HG03460 (cell line): ENCODE results near the gene KLK13.

Experiments
- ATAC-seq: cut with Tn5 transposase; IDR thresholded peaks from one replicate; pipeline ENCODE4 v1.9.1; 2021; ENCODE audit not compliant: unreplicated experiment

The KLK13 gene

DNA sequence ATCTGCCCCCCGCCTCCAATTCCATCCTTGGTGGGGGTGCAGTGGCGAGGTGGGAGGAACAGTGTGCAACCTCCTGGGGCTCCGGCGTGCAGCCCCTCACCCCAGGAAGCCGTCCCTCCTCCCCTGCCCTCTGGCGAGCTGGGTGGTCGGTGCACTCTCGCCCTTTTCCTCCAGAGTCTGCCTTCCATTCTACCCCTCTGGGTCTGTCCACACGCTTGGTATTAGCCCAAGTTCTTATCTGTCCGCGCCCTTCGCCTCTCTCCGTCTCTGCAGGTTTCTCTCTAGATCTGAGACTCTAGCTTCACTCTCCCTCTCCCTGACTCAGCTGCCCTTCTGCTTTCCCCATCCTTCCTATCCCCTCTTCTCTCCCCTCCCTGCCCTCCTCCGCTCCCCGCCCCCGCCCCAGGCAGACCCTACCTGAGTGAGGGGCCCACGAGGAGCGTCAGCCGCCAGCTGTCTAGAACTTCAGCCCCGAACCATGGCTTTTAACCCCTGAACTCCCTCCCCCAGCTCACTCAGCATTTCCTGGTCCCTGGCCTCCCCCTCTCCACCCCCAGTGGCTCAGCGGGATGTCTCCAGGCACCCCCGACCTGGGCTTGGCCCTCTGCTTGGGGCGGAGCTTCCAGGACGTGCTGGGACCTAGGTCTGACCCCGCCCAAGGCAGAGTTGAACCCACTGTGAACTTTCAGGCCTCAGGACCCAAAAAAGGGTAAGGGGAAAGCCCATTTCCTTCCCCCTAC lies 499 bp upstream of the KLK13 start:
- ATAC-seq: no peak

DNA sequence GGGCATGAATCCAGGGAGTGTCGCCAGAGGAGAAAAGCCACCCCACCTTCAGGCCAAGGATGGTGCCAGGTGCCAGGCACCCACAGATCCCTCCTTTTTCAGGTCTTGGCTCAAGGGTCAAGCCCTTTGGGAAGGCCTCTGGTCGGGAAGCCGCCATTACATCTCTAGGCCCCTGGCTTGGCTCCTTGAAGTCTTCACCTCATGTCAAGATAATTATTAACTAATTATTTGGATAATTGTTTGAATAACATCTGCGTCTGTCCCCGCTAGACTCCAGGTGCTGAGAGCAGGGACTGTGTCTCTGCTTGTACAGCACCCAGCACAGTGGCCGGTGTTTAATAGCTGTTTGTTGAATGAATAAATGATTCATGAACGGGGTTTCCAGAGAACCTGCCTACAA lies 1.2 kb downstream of the KLK13 start:
- ATAC-seq: no peak

DNA sequence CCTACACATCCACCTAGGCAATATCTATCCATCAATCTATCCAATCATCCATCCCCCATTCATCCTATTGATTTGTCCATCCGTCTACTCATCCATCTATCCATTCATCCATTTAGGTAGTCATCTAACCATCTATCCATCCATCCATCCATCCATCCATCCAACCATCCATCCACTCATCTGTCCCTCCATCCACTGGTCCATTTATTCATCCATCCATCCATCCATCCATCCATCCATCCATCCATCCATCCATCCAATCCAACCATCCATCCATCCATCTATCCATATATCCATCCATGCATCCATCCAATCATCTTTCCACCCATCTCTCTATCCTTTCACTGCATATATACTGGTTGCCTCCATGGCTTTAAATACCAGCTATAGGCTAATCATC lies 3.9 kb downstream of the KLK13 start:
- ATAC-seq: no peak

DNA sequence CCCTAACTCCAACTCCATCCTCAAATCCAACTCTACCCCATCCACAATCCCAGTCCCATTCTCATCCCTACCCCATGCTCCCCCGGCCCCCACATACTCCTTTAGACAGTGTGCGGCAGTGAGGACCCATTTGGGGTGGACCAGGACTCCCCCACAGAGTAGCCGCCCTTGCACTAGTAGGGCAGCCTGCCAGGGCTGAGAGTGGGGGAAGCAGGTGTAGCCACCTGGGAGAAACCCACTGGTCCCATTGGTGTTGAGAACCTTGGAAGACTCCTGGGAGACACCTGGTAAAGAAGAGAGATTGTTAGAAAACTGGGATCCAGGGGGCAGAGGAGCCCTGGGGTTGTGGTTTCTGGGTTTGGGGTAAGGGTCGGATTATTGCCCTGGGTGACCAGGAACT lies 4.6 kb downstream of the KLK13 start:
- no peak for ATAC-seq

DNA sequence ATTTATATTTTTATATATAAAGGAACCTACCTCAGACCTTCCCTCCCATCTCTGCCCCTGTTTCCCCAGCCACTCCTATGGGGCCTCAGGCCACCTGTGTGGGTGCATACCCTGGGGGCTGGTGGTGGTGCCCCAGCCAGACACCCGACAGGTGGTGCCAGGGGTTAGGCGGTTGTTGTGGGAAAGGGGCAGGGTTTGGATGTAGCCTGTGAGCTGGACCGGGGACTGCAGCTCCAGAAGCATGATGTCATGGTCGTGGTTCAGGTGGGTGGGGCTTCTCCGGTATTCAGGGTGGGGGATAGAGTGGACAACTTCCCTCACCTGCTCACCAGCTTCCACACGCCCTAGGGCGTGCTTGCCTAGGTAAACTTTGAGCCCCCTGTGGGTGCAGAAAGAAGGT lies 5.2 kb downstream of the KLK13 start:
- ATAC-seq: no peak

DNA sequence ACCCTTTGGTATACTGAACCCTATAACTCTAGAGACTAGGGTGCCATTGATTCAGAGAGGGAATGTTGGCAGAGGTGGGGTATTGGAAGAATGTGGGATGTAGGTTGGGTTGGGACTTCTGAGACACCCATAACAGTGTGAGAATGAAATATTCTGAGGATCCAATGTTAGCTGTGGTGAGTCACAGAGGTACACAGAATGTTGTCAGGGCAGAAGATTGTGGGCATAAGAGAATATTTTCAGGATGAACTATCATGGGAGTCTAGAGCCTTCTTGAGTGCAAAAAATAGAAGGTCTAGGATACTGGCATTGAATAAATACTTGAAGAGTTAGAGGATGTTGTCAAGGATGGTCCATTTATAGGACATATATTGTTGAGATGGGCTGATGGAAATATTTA lies 9.0 kb downstream of the KLK13 start:
- ATAC-seq: no peak

DNA sequence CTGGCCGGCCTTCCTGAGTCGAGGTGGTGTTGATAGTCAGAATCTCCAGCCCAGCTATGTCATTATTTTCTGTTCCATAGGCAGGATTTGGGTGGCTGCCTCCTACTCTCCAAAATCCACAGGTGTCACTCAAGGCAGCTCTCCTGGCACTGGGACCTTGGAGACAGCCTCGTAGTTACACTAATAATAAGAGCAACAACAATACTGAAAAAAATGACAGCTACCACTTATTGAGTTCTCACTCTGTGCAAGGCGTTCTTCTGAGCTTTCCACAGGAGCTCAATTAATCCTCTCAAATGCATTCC lies 17.9 kb downstream of the KLK13 start:
- ATAC-seq: no peak

DNA sequence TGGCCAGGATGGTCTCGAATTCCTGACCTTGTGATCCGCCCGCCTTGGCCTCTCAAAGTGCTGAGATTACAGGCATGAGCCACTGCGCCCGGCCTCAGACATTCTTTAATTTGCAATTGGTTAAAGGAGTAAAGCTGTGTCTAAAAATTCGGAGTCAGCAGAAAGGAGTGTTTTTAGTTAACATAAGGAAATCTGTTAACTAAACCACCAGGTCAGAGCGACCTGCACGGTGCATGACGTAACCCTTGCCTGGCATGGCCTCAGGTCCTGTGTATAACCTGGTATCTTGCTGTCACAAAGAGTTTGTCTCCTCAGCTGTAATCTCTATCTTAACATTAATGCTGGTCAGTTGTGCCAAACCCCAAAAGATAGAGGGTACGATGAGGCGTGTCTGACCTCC lies 20.6 kb downstream of the KLK13 start:
- ATAC-seq: no peak

DNA sequence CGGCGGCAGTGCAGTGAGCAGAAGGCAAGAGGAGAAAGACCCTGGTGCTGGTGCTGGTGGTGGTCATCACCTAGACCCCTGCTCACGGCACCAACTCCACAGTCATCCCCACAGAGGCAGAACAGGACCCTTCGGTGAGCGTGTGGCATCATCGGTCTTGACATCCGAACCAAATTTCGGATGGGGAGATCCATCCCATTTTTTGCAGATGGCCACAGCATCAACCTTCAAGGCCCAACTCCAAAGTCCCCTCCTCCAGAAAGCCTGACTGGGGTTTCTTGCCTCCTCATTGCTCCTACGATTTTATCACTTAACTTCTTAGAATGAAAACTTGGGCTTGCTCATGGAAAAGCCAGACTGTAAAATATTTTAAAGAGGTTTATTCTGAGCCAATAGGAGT lies 21.4 kb downstream of the KLK13 start:
- no peak for ATAC-seq

DNA sequence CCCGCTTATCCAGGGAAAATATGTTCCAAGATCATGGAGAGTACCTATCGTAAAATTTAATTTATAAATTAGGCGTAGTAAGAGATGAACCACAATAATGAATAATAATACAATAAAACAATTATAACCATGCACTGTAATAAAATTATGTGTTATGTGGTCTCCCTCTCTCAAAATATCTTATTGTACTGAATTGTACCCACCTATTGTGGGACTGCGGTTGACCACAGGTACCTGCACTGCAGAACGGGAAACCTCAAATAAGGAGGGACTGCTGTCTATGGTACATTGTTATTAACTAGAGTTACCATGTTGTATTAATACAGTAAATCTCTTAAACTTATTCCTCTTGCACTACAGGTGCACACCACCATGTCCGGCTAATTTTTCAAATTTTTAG lies 24.7 kb downstream of the KLK13 start:
- ATAC-seq: no peak

DNA sequence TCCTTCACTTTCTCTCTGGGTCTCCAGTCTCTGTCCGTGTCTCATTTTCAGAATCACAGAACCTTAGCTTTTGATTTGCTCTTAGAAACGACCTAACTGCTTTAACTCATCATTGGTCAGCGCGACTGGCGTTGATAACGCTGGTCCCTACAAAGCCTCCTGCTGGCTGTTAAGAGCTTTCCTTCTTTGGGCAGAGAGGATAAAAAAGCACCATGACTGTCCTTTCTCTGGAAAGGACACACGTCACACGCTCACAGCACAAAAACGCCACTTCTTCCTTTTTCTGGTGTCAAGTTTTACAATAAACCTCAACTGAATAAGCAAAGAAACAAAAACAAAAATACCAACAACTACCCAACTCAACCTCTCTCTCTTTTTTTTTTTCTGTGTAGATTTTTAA lies 28.4 kb downstream of the KLK13 start:
- no peak for ATAC-seq

DNA sequence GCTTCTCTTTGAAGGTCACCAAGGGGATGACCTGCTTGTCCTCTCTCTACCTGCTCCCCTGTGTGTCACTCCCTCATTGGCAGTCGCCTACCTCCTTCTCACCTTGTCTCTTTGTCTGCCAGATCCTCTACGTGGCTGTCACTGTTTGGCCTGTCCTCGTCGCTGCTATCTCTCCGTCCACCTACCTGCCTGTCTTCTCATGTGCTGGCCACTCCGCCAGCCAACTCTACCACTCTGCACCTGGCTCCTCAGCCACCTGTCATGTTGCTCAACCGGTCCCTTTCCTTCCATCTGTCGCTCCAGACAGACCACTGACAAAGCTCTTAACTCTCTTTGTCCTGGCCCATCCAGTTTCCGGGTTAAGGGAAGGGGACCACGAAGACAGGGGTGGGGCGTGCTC lies 30.2 kb downstream of the KLK13 start, which contains the start of gene KLK12:
KLK12 (minus strand) TSS at position 299 of the 400 bp plus-strand sequence. CDS start 381 bp downstream, outside the sequence.
- ATAC-seq: no peak

DNA sequence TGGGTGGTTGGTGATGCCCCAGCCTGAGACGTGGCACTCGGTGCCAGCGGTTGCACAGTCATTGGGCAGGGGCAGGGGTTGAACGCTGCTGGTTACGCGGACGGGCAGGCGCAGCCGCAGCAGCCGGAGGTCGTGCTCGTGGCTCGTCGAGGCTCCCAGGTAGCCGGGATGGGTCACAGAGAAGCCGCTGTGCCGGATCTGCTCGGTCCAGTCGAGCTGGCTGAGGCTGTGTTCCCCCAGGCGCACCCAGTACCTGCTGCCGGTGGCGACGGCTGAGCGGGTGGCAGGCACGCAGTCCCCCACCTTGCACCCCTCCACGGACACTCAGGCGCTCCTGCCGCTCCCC lies 33.0 kb downstream of the KLK13 start:
- ATAC-seq: no peak

DNA sequence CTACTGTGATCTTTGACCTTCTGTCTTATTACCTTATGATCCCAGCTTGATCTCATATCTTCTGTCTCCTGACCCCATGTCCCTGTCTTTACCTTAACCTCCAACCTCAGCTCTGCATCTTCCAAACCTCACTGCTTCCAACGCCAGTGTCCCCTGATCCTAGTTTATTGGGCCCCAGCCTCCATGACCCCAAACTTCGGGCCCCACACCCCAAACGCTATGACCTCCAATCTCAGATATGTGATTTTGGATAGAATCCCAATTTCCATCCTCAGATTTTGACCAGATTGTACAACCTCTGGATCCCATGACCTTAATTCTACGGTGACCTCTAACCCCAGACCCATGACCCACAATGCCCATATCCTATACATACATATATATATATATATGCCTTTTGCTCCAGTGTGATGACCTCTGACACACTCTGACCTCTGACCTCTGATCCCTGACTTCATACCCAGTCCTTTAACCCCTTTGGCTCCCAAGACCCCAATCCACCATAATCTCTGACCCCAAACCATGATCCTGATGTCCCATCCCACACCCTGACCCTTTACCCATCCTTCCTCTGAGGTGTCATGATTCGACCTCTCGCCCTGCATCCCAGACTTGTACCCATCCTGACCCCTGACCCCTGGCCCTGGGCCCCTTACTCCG lies 33.5 kb downstream of the KLK13 start:
- ATAC-seq: no peak

DNA sequence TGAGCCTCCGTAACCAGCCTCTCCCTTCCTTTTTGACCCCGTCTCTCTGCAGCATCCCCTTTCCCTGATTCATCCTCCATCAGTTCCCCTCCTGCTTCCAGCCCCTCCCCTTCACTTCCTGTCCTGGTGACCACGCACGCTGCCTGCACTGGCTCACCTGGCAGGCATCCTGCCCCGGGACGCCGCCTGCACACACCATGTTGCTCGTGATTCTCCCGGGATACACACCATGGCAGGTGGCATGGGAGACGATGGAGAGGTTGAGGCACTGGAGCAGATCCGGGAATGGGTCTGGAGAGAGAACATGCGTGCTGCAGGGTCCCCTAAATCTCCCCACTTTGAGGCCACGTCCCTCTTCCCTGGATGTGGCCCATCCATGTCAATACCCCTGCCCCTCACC lies 34.3 kb downstream of the KLK13 start:
- ATAC-seq: no peak

DNA sequence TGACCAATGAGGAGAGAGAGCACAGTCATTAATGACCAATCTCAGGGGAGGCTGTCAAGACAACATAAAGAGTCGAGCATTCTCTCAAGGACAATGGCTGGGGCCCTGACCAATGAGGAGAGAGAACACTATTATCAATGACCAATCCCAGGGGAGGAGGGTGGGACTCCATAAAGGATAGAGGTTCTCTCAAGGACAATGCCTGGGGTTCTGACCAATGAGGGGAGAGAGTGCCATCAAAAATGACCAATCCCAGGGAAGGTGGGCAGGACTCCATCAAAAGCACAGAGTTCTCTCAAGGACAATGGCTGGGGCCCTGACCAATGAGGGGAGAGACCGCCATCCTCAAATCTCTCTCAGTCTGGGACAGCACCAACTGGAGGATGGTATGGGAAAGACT lies 35.2 kb downstream of the KLK13 start:
- ATAC-seq: no peak

DNA sequence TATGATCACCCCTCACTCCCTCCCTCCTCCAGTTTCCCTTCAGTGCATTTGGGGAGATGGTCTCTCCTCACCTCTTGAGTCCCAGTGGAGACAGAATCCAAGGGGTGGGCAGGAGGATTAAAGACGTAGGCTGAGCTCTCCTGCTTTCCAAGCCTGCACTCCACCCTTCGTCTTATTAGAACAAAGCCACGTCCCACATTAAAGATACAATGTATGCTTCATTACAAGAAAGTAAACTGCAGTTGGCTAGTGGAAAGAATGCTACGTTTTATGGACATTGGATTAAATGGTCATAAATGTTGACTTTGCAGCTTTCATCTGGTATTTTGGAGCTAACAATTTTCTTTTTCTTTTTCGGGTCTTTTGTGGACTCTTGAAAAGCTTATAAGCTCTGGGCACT lies 37.0 kb downstream of the KLK13 start:
- no peak for ATAC-seq

DNA sequence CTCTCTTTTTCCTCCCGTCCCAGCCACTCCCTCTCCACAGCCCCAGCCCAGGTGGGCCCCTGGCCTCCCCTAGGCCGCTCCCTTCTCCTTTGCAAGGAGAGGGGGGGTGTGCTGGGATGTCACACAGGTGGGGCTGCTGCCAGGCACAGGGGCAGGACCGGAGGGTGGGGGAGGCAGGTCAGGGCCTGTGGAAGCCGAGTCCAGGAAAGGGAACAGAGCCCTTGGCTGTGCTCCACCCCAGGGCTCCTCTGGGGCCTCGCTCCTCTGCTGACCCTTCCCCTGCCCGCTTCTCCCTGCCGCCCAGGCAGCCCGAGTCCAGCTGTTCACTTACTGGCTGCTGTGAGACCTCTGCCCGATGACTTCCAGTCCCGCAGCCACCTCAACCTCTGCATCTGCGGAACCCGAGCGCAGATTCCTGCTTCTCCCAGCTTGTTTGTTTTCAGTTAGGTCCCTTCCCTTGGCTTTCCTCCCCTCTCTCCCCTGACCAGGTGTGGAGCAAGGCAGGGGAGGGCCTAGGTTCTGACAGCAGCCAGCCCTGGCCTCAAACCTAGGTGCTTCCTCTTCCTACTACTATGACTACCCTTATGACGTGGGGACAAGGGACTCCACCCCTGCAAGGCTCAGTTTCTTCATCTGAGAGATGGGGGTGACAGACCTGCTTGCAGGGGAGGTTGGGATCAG lies 37.6 kb downstream of the KLK13 start:
- no peak for ATAC-seq

DNA sequence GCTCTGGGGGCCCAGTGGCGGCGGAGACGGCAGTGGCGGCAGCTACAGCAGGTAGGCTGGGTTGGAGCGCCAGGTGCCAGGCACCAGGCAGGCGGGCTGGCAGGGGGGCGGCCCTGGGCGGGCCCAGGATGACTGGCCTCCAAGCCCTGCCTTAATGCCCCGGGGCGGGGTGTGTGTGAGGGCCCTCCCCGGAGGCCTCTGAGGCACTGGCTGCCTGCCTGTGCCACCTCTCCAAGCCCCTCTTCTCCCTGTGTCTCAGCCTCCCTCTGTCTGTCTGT lies 38.4 kb downstream of the KLK13 start, which contains the start of gene KLK11:
KLK11 (minus strand) TSS at position 63 of the 278 bp plus-strand sequence. CDS start 985 bp downstream, outside the sequence.
- ATAC-seq: no peak

DNA sequence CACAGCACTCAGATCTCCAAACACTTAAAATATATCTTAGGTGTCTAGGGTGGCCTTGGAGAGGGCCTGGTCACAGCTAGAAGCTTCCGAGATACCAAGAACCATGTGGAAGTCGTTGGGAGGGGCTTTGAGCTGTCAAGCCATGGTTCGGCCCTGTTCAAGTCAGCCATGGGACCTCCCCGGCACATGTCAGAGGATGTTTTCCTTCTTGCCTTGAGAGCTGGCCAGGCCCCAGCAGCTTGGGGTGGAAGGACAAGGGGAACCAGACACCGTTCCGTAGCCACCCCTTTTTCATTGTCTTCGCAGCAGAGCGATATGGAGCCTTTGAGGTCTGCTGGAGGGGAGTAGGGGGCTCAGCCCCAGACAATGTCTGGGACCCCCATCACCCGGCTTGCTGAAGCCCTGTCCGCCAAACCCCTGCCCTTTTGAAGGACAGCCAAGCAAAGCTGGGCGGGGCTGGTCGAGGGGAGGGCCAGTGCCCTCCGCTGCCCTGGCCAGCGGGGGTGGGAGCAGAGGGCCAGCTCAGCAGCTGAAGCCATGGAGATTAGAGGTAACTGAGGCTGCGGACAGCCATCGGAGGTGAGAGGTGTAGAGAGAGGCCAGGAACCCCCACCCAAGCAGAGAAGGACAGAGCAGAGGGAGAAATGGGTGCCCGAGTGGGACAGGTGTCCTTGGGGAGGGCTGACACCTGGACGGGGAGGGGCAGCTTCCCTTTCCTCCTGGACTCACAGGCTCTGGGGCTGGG lies 38.9 kb downstream of the KLK13 start:
- ATAC-seq: no peak

DNA sequence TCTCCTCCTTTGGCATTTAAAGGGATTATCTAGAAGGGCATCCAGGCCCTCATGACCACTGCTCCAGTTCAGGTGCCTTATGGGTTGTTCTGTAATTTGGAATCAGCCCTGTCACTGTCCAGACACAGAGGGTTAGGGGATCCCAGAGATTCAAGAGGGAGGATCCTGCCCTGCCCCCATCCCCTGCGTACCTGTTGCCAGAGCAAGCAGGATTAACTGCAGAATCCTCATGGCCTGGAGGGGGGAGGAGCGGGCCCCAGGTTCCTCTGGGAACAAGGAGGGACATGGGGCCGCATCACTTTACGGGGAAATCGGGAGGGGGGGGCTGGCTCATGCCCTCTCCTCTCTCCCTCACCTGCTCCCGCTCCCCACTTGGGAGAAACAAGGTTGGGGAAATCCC lies 39.5 kb downstream of the KLK13 start:
- ATAC-seq: no peak

DNA sequence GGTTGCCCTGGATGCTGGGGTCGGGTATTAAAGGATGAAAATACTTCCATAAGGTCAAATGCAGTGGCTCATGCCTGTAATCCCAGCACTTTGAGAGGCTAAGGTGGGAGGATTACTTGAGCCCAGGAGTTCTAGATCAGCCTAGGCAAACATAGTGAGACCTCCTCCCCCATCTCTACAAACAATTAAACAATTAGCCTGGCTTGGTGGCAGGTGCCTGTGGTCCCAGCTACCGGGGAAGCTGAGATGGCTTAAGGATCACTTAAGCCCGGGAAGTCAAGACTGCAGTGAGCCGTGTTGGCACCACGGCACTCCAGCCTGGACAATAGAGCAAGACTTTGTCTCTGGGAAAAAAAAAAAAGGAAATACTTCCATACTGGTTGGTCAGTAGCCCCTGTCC lies 40.0 kb downstream of the KLK13 start:
- ATAC-seq: no peak
